HuH-7 (cell line): Measurements from ENCODE around the gene MAP3K21.

ENCODE experiments used
- DNase-seq: peaks from one replicate; pipeline ENCODE4 v3.0.0; 2011; ENCODE audit warnings: low spot score

MAP3K21 gene

GRCh38 chr1:233326811-233327650, 493 bp upstream of the MAP3K21 start:
- peak; percentile 83 for DNase-seq

GRCh38 chr1:233328142-233328921, 808 bp downstream of the MAP3K21 start:
- DNase-seq: peak; percentile 14

GRCh38 chr1:233331676-233332519, 4.4 kb downstream of the MAP3K21 start:
- DNase-seq: no peak

GRCh38 chr1:233333086-233333485, 5.6 kb downstream of the MAP3K21 start:
- DNase-seq: no peak

- DNase-seq: no peak
Observed at GRCh38 chr1:233334092-233334491, 6.6 kb downstream of the MAP3K21 start.

GRCh38 chr1:233336554-233337456, 9.3 kb downstream of the MAP3K21 start:
- no peak for DNase-seq

GRCh38 chr1:233337505-233337904, 10.0 kb downstream of the MAP3K21 start:
- no peak for DNase-seq

GRCh38 chr1:233338102-233338501, 10.6 kb downstream of the MAP3K21 start:
- DNase-seq: no peak

GRCh38 chr1:233340031-233340555, 12.6 kb downstream of the MAP3K21 start:
- DNase-seq: no peak

- DNase-seq: no peak
Observed at GRCh38 chr1:233340966-233341516, 13.5 kb downstream of the MAP3K21 start.

- no peak for DNase-seq
Observed at GRCh38 chr1:233342086-233342485, 14.6 kb downstream of the MAP3K21 start.

- no peak for DNase-seq
Observed at GRCh38 chr1:233343262-233343661, 15.7 kb downstream of the MAP3K21 start.

- no peak for DNase-seq
Observed at GRCh38 chr1:233347338-233347737, 19.8 kb downstream of the MAP3K21 start.

- no peak for DNase-seq
Observed at GRCh38 chr1:233349137-233349536, 21.6 kb downstream of the MAP3K21 start.

GRCh38 chr1:233354983-233355382, 27.5 kb downstream of the MAP3K21 start:
- DNase-seq: no peak

GRCh38 chr1:233355841-233356704, 28.5 kb downstream of the MAP3K21 start:
- no peak for DNase-seq

GRCh38 chr1:233356705-233356987, 29.1 kb downstream of the MAP3K21 start:
- no peak for DNase-seq

- DNase-seq: no peak
Observed at GRCh38 chr1:233357595-233358397, 30.3 kb downstream of the MAP3K21 start.

GRCh38 chr1:233359431-233359830, 31.9 kb downstream of the MAP3K21 start:
- DNase-seq: peak; percentile 46
